Tongue (tissue), 2 donors: ENCODE results near the gene IL17C. TPM values are rescaled to one million over a fixed set of nuclear protein-coding genes. Genes with fewer than 3 reads are reported as not detected.
"Not testable (repeated sequence)": the region's sequence is repeated elsewhere in the genome, so short reads cannot be mapped to it uniquely, and the experiment has no call there.

Experiments used
- DNase-seq: peaks from one replicate; pipeline ENCODE4 v3.0.0-alpha.2; 2015
- total RNA-seq: library from RNA; depleted of rRNA; stranded (reverse); fragments of >200 nt; gene quantifications from one replicate; pipeline ENCODE4 v1.2.3, GENCODE V29; 2014

Gene IL17C, protein sequence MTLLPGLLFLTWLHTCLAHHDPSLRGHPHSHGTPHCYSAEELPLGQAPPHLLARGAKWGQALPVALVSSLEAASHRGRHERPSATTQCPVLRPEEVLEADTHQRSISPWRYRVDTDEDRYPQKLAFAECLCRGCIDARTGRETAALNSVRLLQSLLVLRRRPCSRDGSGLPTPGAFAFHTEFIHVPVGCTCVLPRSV
- not detected for total RNA-seq

DNA sequence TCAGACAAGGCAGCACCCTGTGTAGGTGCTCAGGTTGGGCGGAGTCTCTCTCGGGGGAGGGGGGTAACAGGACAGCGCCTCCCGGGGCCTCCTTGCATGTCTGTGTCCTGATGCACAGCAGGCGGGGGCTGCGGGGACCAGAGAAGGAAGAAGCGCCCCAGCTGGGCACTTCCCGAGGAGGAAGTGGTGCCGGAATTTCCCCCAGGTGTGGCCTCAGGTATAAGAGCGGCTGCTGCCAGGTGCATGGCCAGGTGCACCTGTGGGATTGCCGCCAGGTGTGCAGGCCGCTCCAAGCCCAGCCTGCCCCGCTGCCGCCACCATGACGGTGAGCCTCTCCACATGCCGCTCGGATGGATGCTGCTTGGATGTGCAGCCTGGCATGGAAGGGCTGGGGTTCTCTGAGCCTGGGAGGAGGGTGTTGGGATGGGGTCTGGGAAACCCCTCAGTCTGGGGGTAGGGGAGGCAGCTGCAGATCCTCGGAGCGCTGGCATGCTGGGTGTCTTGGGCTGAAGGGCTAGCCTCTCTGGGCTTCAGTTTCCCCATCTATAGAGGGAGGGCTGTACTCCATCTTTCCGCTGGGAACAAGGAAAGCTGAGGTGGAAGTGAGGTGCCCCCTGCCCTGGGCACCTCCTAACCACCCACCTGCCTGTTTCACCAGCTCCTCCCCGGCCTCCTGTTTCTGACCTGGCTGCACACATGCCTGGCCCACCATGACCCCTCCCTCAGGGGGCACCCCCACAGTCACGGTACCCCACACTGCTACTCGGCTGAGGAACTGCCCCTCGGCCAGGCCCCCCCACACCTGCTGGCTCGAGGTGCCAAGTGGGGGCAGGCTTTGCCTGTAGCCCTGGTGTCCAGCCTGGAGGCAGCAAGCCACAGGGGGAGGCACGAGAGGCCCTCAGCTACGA lies at the start of gene IL17C:
TSS of gene IL17C (plus strand) at position 250 of the 908 bp plus-strand sequence. CDS start at position 320, 70 bp downstream.
- no peak for DNase-seq

DNA sequence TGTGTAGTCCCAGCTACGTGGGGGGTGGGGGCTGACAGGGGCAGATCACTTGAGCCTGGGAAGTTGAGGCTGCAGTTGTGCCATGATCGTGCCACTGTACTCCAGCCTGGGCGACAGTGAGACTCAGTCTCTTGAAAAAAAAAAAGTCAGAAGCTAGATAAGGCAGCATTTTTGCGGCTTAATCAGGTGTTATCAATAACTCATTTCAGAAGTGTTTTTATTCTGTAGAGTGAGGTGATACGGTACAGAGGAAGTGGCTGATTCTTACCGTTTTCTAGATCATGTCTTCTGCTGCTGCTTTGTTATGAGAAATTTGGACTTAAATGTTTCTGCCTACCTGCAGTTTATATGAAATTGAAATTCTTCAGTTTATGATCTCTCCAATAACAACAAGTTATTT lies 49.6 kb upstream of the IL17C start:
- no peak for DNase-seq

DNA sequence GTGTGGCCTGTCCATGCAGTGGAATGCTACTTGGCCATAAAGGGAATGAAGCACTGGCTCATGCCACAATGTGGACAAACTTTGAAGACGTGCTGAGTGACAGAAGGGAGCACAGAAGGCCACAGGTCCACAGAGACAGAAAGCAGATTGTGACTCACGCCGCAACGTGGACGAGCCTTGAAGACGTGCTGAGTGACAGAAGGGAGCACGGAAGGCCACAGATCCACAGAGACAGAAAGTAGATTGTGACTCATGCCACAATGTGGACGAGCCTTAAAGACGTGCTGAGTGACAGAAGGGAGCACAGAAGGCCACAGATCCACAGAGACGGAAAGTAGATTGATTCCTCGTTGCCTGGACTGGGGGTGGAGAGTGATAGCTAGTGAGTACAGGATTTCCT lies 48.9 kb upstream of the IL17C start:
- DNase-seq = no peak

DNA sequence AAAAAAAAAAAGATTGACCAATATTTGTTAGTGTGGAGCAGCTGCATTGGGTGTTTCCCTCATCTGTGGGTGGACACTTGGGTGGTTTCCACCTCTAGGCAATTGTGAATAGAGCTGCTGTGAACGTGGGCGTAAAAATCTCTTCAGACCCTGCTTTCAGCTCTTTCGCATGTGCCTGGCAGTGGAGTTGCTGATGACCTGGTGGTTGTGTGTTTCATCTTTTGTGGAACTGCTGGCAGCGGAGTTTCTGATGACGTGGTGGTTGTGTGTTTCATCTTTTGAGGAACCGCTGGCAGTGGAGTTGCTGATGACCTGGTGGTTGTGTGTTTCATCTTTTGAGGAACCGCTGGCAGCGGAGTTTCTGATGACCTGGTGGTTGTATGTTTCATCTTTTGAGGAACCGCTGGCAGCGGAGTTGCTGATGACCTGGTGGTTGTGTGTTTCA lies 46.8 kb upstream of the IL17C start:
- no peak for DNase-seq

DNA sequence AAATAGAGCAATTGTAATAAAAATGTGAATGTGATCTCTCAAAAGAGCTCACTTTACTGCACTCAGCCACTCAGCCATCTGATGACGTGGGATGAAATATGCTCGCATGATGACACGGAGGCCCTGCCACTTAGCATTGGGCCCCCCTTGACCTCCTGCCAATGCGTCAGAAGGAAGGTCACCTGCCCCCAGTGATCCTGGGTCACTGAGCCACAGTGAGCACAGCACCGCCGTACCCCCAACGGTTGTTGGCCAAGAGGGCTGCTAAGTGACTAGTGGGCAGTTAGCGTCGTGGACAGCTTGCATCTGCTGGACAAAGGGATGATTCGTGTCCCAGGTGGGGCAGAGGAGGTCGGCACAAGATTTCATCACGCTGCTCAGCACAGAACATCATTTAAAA lies 45.3 kb upstream of the IL17C start:
- no peak for DNase-seq

DNA sequence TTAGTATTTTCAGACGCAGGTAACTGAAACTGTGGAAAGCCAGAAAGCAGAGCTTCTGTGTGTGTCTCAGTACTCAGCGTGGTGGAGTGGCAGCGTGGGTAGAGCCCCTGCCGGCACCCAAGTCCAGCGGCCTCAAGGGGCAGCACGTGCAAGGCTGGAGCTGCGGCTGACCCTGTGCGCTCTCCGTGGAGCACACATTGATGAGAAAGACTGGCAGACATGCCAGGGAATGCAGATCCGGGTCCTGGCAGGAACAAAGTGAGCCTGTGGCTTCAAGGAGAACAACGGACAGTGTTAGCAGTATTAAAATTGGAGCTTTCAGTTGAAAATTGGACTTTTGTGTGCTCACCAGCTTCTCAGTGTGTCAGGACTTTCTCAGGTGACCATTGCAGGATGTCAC lies 44.9 kb upstream of the IL17C start:
- DNase-seq = no peak

DNA sequence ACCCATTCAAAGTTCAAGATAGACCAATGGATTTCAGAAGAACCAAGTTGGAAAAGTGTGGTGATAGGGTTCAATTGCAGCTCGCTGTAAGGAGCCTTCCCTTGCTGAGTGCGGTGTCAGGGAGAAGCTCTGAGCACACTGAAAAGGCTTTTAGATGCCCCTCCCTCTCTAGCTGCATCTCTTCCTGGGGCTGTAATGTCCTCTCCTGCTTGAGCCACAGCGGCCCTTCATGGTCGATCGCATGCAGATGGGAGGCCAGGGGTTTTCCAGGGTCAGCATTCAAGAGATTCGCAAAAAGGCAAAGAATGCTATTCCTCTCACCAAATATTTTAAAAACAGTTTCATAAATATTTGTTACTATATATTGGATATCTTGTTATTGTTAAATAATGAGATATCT lies 44.5 kb upstream of the IL17C start:
- DNase-seq = no peak

DNA sequence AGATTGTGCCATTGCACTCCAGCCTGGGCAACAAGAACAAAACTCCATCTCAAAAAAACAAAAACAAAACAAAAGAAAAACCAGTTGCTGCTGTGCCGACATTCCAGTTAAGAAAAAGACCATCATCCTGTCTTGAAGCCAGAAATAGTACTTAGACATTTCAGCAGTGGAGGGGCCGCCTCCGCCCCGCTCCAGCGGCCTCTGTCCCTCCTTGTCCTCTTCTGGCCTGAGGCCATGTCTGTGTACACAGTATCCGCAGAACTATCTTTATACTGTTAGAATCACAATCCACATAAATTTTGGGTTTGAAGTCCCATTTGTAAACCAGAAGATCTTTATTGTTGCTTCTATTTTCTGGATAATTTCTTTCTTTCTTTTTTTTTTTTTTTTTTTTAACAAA lies 43.3 kb upstream of the IL17C start:
- no peak for DNase-seq

DNA sequence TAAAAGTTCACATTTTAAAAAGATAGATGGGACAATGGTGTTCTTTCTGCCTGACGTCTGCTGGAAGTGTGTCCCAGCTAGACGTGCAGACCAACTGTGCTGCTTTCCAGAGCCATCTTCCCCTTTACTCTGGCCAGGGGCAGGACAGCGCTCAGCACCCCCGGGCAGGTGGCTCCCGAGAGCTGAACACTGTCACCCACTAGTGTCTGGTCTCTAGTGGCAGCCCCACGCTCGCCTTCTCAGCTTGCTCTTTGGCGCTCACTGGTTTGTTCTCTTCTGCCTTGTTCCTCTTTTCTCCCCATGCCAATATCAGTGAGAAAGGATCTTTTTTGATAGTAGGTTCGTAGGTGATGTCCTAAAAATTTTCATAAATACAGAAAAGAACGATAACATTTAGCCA lies 42.5 kb upstream of the IL17C start:
- DNase-seq = no peak

DNA sequence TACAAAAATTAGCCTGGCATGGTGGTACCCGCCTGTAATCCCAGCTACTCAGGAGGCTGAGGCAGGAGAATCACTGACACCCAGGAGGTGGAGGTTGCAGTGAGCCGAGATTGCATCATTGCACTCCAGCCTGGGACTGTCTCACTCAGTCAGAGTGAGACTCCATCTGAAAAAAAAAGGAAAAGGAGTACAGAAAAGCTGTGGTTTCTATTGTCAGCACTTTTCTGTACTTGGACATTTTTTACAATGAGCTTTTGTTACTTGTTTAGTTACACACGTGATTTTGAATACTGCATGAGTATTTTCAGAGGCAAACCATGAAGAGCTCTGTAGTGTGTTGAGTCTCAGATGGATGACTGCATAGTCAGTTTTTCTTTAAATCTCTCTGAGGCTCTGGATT lies 41.9 kb upstream of the IL17C start:
- DNase-seq = no peak

DNA sequence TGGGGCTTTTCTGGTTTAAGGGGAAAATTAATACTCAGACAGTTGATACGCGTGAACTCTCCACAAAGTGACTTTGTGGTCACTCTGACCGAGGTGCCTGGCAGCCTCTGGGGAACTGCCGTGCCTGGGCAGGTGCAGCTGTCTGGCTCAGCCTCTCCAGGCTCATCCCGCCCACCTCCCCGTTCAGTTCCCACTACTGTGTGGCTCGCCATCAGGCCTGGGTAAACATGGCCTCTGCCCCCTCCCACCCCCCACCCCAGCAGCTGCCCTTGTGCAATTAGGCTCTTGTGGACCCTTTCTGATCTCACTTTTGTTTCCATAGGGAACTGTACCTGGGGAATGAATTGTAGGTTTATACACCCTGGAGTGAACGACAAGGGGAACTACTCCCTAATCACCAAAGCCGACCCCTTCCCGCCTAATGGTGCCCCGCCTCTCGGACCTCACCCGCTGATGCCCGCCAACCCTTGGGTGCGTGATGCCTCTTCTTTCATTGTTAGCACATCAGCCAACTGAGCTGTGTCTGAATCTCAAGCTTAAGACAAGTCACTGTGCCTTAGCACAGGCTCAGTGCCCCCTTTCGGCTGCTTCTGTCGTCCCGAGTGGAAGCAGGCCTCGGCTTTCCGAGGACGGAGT lies 40.4 kb upstream of the IL17C start:
- no peak for DNase-seq

DNA sequence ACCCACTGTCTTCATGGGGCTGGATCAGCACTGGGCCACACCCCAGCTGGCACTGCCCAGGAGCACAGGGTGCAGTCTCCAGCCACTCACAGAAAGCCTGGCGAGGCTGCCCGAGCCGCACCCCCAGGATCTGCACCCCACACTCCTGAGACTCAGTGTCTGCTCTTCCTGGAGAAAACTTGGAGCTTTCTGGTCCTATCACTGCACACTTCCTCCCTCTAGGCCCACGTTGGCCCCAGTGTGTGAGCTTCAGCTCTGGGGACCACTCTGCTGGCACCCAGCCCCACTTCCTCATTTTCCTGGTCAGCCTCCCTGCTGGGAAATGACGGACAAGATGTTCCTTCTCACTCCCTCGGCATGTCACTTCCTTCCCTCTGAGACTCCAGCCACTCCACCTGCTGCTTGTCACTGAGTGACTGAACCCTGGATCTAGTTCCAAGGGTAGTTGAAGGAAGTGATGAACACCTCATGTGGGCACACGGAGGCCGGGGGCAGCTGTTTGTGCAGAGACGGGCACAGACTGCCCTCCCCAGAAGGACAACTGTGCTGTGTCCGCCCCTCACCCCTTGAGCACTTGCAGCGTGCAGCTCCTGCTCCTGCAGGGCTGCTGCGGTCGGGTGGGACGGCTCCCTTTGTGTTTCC lies 39.2 kb upstream of the IL17C start:
- DNase-seq = peak; percentile 40

DNA sequence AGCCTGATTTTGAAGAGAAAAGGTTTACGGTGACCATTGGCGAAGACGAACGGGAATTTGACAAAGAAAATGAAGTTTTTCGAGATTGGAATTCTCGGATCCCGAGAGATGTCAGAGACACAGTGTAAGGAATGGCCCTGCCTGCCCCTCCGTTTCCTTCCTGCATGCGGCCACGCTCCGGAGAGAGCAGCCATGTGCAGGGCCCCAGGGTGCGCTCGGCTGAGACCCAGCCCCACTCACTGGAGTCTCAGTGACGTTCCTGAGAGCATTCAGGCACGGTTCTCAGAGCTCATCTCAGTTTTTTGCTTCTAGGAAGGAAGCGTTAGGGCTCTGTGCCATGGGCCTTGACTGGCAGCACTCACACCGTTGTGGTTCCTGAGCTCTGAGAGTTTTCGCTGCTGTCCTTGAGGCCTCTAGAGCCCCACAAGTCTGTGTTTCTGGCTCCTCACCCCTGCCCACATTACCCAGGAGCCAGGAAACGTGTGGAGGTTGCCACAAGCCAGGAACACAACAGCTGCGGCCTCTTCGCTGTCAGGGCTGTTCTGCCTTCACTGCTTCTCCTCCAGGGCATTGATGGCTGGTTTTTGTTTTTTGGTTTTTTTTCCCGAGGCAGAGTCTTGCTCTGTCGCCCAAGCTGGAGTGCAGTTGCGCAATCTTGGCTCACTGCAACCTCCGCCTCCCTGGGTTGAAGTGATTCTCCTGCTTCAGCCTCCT lies 38.4 kb upstream of the IL17C start:
- no peak for DNase-seq

DNA sequence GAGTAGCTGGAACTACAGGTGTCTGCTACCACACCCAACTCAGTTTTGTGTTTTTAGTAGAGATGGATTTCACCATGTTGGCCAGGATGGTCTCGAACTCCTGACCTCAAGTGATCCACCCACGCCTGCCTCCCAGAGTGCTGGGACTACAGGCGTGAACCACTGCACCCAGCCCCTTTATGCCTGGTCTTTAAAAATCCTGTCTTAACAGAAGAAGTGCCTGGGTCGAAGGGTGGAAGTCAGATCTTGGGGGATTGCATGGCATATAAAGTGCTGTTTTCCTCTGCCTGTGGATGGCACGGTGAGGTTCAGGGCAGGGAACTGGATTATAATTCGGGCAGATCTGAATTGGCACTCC lies 37.9 kb upstream of the IL17C start:
- no peak for DNase-seq

DNA sequence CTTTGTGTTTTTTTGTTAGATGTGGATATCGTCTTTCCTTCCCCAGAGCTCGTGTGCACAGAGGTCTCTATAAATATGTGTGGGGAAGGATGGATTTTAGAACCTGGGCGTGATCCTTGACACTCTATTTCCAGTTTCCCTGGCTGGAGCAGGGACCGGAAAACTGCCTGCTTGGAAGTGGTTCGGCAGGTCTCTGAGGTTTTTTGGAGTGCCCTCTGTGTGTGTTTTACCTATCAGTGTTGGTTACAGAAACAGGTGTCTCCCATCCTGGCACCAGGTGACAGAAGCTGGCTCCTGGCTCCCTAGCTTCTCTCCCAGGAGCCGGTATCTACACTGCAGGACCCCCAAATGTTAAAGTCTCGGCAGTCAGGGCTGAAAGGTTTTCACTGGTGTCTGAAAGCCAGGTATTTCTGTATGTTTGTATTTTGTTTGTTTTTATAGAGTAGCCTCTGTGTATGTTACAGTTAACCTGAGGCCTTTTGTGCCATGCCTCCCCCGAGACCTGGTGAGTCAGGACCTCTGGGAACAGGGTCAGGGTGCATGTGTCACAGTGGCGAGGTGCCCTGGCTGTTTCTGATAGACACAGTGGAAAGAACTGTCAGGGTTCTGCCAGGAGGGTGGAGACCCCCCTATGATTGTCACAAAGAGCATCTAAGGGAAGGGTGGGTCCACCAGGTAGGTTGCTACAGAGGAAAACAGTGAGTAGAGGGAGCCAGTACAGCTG lies 36.9 kb upstream of the IL17C start:
- no peak for DNase-seq

DNA sequence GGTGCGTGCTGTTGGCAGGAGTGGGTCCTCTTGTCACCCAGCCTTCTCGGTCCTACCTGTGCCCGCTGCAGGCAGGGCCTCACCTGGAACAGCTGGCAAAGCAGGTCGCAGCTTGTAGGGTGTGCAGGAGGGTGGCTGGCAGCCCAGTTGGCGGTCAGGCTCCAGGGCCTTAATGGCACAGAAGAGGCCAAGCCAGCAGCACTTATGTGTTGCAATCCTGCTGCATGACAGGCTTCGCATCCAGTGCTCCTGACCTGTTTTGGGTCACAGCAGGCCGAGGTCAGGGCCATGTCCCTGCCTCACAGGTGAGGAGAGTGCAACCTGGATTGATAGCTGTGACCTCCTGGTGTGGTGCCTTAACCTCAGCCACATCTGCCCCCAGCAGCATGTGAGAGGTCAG lies 36.3 kb upstream of the IL17C start:
- DNase-seq = no peak

DNA sequence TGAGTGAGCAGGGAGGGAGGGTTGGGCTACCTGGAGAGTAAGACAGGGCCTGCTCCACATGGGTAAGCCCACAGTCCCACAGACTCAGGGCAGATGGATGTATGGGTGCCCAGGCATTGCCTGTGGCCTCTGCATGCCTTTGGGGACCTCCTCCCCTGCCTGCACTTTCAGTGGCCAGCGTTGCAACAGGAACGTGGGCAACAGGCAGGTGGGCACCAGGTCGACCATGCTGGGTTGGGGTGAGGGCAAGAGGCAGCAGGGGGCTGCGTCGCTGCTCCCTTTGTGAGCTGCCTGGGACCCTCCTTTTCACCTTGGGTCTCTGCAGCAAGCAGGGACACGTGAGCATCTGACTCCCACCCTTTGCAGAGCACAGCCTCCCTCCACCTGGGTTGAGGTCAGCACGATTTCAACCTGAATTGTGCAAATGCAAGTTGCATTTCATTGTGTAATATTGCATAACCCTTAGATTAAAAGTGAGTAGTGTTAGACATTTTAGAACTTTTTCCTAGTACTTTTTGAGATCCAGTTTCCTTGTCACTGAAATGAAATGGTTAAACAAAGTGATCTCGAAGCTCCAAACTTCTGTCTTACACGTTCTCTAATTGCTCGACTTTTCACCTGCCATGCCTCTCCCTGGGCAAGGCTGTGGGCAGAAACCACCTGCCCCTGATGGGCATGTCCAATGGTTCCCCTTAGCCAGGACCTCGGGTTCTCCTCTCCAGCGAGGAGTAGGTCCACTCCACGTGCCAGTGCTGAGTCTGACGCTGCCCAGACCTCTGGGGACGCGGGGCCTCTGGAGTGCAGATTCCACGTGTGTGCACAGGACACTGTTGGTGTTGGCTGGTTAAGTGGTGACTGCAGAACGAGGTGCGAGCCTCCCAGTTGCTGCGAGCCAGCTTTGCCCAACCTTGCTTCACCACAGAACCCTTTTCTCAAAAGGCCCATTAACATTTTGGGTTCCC lies 32.9 kb upstream of the IL17C start:
- DNase-seq = no peak

DNA sequence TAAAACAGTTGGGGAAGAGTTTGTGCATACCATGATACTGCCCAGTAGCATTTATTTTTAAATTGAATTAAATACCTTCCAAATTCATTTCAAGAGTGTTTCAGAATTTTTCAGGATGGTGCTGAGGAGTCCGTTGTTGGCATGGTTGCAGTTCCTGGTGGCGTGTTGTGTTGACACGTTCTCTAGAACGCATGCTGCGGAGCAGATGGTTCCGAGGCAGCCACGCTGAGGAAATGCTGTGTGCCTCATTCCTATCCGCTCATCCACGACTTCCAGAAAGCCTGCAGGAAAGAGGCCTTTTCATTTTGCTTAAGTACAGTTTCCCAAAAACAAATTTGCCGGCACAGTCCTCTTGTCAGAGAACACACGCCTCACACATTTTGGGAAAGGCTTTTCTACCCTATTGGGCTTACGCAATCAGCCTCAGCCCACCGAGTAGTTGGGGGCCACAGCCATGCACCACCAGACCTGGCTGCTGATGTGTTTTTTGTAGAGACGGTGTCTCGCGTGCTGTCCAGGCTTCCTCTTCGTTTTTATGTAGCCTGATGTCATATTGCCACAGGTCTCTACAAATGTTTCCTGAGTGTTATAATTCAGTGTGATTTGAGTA lies 32.1 kb upstream of the IL17C start:
- no peak for DNase-seq

DNA sequence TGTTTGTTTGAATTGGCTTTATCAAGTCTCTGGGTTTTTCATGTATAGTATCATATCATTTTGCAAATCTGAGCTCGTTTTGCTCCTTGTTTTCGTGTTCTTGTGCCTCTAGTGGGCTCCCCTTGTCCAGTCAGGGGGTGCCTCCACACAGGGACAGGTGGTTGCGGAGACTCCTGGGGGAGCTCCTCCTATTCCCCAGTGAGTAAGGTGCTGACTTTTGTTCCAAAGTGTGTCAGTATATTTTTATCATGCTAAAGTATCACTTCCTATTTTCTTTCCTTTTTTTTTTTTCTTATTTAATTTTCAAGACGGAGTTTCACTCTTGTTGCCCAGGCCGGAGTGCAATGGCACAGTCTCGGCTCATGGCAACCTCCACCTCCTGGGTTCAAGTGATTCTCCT lies 30.3 kb upstream of the IL17C start:
- no peak for DNase-seq

DNA sequence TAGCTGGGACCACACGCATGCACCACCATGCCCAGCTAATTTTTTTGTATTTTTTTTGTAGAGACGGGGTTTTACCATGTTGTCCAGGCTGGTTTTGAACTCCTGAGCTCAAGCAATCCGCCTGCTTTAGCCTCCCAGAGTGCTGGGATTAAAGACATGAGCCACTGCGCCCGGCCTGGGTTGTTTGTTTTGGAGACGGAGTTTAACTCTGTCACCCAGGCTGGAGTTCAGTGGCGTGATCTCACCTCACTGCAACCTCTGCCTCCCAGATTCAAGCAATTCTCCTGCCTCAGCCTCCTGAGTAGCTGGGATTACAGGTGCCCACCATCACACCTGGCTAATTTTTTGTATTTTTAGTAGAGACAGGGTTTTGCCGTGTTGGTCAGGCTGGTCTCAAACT lies 28.9 kb upstream of the IL17C start:
- DNase-seq = not testable (repeated sequence)
